ENCODE data around the gene SERP2. TPM values are rescaled to one million over a fixed set of nuclear protein-coding genes. Genes with fewer than 3 reads are reported as not detected.

The SERP2 gene
- total RNA-seq, 1 donor from 2014 or later: 0.26 TPM

GRCh38 chr13:44388427-44389059 lies 14.9 kb downstream of the SERP2 start:
- DNase-seq (ENCODE audit: low read depth, low spot score): no peak

GRCh38 chr13:44389060-44389666 lies 15.5 kb downstream of the SERP2 start:
- no peak for DNase-seq (ENCODE audit: low read depth, low spot score)

- no peak for DNase-seq (ENCODE audit: low read depth, low spot score)
These were observed 16.3 kb downstream of the SERP2 start for GRCh38 chr13:44389876-44390275.

GRCh38 chr13:44393391-44393790 lies 19.8 kb downstream of the SERP2 start:
- no peak for DNase-seq (ENCODE audit: low read depth, low spot score)

- no peak for DNase-seq (ENCODE audit: low read depth, low spot score)
These were observed 21.0 kb downstream of the SERP2 start for GRCh38 chr13:44394658-44395057.

- DNase-seq (ENCODE audit: low read depth, low spot score): no peak
These were observed 22.5 kb downstream of the SERP2 start for GRCh38 chr13:44395976-44396694.

GRCh38 chr13:44396701-44397580 lies 23.3 kb downstream of the SERP2 start:
- DNase-seq (ENCODE audit: low read depth, low spot score): no peak

- no peak for DNase-seq (ENCODE audit: low read depth, low spot score)
These were observed 24.2 kb downstream of the SERP2 start for GRCh38 chr13:44397766-44398223.

GRCh38 chr13:44398606-44399005 lies 25.0 kb downstream of the SERP2 start:
- no peak for DNase-seq (ENCODE audit: low read depth, low spot score)

GRCh38 chr13:44399074-44399473 lies 25.4 kb downstream of the SERP2 start:
- DNase-seq (ENCODE audit: low read depth, low spot score): no peak

- DNase-seq (ENCODE audit: low read depth, low spot score): no peak
These were observed 27.1 kb downstream of the SERP2 start for GRCh38 chr13:44400736-44401135.

- DNase-seq (ENCODE audit: low read depth, low spot score): no peak
These were observed 28.0 kb downstream of the SERP2 start for GRCh38 chr13:44401577-44401976.

- no peak for DNase-seq (ENCODE audit: low read depth, low spot score)
These were observed 29.3 kb downstream of the SERP2 start for GRCh38 chr13:44402899-44403445.

GRCh38 chr13:44403461-44404056 lies 29.9 kb downstream of the SERP2 start:
- no peak for DNase-seq (ENCODE audit: low read depth, low spot score)

GRCh38 chr13:44404261-44405132 lies 30.9 kb downstream of the SERP2 start:
- DNase-seq (ENCODE audit: low read depth, low spot score): no peak

- DNase-seq (ENCODE audit: low read depth, low spot score): peak; percentile 49
These were observed 33.0 kb downstream of the SERP2 start for GRCh38 chr13:44406617-44407016.

GRCh38 chr13:44407379-44407778 lies 33.8 kb downstream of the SERP2 start:
- DNase-seq (ENCODE audit: low read depth, low spot score): no peak

- no peak for DNase-seq (ENCODE audit: low read depth, low spot score)
These were observed 34.3 kb downstream of the SERP2 start for GRCh38 chr13:44407891-44408290.

- no peak for DNase-seq (ENCODE audit: low read depth, low spot score)
These were observed 36.0 kb downstream of the SERP2 start for GRCh38 chr13:44409595-44409994.

- DNase-seq (ENCODE audit: low read depth, low spot score): no peak
These were observed 36.8 kb downstream of the SERP2 start for GRCh38 chr13:44410328-44410859.
